ENCODE measurements around the gene F8.

DNA sequence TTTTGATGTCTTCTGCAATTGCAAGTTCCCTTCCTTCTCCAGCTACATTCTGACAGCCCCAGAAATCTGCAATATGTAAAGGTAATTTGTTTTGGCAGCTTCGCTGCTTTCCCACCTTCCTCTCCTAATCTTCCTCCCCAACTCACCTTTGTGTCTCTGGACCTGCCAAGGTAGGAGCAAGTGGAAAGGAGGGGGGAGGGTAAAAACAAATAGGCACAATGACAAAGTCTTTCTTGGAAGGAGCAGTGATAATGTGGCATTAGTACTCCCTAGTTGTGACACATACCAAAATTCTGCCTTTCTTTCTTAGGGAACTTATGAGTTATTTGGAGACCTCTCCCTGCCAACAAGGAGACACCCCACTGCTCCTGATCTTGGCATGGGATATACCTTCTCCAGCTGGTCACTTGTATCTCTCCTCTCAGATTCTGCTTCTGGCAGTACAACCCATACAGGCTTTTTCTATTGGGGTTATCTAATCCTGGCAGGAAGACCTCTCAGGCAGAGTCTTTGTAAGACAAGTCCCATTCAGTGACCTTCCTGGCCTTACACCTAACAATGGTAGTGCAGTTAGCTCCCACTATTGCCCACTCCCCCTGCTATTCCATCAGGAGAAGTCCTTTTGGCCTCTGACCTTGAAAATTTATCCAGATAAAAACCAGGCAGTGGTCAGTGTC is 24.2 kb downstream of the F8 start:
- TF ChIP-seq EZH2 (IDR thresholded peaks at IDR 0.05; ENCODE audit: insufficient read depth, poor library complexity, severe bottlenecking) (no peak), EZH2phosphoT487 (IDR thresholded peaks at IDR 0.05; ENCODE audit: insufficient read depth, low read depth) (no peak)
